Colonic mucosa (tissue), 4 donors: ENCODE data around the gene NELL2. TPM values are rescaled to one million over a fixed set of nuclear protein-coding genes. Genes with fewer than 3 reads are reported as not detected.
A peak's percentile ranks its signal among the peaks of the same experiment; 100 is the strongest.
"Not testable (repeated sequence)": the region's sequence is repeated elsewhere in the genome, so short reads cannot be mapped to it uniquely, and the experiment has no call there.

ENCODE experiments used
- DNase-seq: peaks from one replicate; pipeline ENCODE4 v3.0.0-alpha.2; 2020
- H3K27ac ChIP-seq: fragments of 200-600 bp; one replicate; pipeline ENCODE4 v1.8.0; 2021
- H3K27me3 ChIP-seq: fragments of 200-600 bp; one replicate; pipeline ENCODE4 v1.8.0; 2021
- H3K36me3 ChIP-seq: fragments of 200-600 bp; one replicate; pipeline ENCODE4 v1.8.0; 2021
- H3K4me1 ChIP-seq: fragments of 200-600 bp; one replicate; pipeline ENCODE4 v1.8.0; 2021; ENCODE audit warnings: mild to moderate bottlenecking
- H3K4me3 ChIP-seq: fragments of 200-600 bp; one replicate; pipeline ENCODE4 v1.8.0; 2021
- H3K9ac ChIP-seq, 2 donors: one replicate each; pipeline ENCODE4 v1.7.0; 2013; ENCODE audit warnings: control low read depth in 2 of 2, low read depth in 2 of 2, low read length in 2 of 2
- H3K9me3 ChIP-seq: fragments of 200-600 bp; one replicate; pipeline ENCODE4 v1.8.0; 2021
- intact Hi-C: fragments of 100-400 bp; cut with DNase I; formaldehyde crosslinking; loops from one replicate; pipeline ENCODE4 v1.14.1; 2022
- total RNA-seq, 2 donors: library from RNA; stranded (reverse); fragmentation: NEBNext Ultra II Directional in 1 of 2; extraction: Animal tissue kit (Norgen Biotek cat#: 25700) in 1 of 2; gene quantifications; one replicate each; pipeline ENCODE4 v1.2.1, GENCODE V29; 2021
- TF ChIP-seq, protein P1 (sequence below): fragments of 200-600 bp; IDR thresholded peaks from one replicate; pipeline ENCODE4 v1.8.0; 2022; ENCODE audit warnings: antibody characterized with exemption, mild to moderate bottlenecking
- donor health status: healthy.
- donor health status: DM: no; HTN: no; CAD: no.
- donor health status: DM: no; HTN: no; CAD: no.

The NELL2 gene
- total RNA-seq, result 1 to 10 TPM; 2.1 to 3.0 TPM

DNA sequence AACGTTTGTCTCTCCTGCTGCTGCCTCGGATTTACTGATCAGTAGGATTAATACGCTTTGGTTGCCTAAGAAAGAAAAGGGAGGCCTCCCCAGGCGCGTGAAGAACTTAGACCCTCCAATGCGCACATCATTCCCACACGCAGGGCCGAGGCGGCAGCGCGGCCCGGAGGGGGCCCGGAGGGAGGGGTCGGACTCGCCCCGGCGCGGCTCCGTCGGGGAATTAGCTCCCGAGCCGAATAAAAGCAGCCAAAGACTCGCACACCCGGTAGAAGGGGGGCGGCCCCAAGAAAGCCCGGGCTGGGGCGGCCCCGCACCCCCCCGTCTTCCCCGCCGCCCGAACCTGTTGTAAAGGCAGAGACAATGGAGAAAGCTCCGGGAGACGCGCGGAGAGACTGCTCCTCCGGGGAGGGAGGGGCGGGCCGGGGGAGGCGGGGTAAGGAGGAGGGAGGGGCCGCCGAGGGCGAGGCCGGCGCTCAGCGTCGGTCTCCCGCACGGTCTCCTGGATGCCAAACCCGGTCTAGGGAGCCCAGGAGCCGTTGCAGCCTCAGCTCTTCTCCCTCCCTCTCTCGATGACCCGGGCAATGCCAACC is at the start of gene NELL2:
Gene NELL2 (minus strand): TSS at position 362 of the 590 bp plus-strand sequence. CDS start 446 bp downstream, outside the sequence.
- no peaks in the 10 kb centered on the region for H3K9me3 ChIP-seq
- H3K9ac ChIP-seq, result no peak within 1 kb of the TSS
- intact Hi-C loops, result no loop called here
- H3K4me1 ChIP-seq, result peaks cover 5% of the 10 kb centered on the region
- DNase-seq, result peak; percentile 59
- no peak within 1 kb of the TSS for H3K27ac ChIP-seq
- peak within 1 kb of the TSS; percentile 46 for H3K4me3 ChIP-seq
- no peaks in the 10 kb centered on the region for H3K36me3 ChIP-seq
- peaks cover 12% of the 10 kb centered on the region for H3K27me3 ChIP-seq
- TF ChIP-seq, protein P1, sequence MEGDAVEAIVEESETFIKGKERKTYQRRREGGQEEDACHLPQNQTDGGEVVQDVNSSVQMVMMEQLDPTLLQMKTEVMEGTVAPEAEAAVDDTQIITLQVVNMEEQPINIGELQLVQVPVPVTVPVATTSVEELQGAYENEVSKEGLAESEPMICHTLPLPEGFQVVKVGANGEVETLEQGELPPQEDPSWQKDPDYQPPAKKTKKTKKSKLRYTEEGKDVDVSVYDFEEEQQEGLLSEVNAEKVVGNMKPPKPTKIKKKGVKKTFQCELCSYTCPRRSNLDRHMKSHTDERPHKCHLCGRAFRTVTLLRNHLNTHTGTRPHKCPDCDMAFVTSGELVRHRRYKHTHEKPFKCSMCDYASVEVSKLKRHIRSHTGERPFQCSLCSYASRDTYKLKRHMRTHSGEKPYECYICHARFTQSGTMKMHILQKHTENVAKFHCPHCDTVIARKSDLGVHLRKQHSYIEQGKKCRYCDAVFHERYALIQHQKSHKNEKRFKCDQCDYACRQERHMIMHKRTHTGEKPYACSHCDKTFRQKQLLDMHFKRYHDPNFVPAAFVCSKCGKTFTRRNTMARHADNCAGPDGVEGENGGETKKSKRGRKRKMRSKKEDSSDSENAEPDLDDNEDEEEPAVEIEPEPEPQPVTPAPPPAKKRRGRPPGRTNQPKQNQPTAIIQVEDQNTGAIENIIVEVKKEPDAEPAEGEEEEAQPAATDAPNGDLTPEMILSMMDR, result no peak

DNA sequence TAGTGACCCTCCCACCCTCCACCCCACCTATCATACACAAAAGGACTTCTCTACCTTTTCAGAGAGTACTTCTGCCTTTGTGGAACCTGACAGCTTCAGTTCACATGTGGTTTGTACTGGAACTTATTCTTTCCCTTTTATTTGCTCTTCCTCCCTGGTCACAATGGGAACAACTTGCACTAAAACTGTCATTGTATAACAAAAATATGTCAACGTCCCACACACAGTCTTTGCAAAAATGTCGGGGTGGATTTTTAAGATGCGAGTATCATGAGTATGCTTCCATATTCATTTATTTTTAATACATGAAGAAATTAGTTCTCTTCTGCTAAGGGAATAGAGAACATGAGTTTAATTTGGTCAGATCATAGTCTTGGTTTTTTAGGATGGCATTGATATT is 45.6 kb upstream of the NELL2 start:
- no peak overlapping the region for H3K27ac ChIP-seq
- TF ChIP-seq, protein P1, result no peak
- no peak overlapping the region for H3K4me3 ChIP-seq
- H3K9me3 ChIP-seq, result no peaks in the 10 kb centered on the region
- H3K36me3 ChIP-seq, result no peaks in the 10 kb centered on the region
- no peak overlapping the region for H3K9ac ChIP-seq
- intact Hi-C loops, result no loop called here
- H3K27me3 ChIP-seq, result no peaks in the 10 kb centered on the region
- DNase-seq, result no peak
- H3K4me1 ChIP-seq, result no peaks in the 10 kb centered on the region

DNA sequence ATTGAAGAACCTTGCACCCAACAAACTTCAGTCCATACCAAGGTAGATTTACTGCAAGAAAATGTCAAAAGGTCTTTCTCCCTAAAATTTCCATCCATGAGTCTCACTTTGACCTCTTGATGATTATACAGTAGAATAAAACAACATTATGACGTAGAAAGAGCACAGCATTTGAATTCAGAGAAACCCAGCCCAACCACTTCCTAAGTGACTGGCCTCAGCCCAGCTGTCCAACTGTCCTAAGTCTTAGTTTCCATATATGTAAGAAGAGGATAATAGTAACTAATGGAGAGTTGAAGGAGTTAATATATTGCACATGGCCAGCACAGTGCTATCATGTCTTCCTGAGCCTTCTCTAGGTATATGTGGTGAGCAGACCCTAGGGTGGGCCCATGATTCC is 41.0 kb upstream of the NELL2 start:
- Histone ChIP-seq H3K4me1 (no peaks in the 10 kb centered on the region), H3K27me3 (no peaks in the 10 kb centered on the region), H3K27ac (no peak overlapping the region), H3K9me3 (no peaks in the 10 kb centered on the region), H3K36me3 (no peaks in the 10 kb centered on the region), H3K9ac (no peak overlapping the region), H3K4me3 (no peak overlapping the region)
- TF ChIP-seq, protein P1, result no peak
- intact Hi-C loops, result no loop called here
- no peak for DNase-seq

DNA sequence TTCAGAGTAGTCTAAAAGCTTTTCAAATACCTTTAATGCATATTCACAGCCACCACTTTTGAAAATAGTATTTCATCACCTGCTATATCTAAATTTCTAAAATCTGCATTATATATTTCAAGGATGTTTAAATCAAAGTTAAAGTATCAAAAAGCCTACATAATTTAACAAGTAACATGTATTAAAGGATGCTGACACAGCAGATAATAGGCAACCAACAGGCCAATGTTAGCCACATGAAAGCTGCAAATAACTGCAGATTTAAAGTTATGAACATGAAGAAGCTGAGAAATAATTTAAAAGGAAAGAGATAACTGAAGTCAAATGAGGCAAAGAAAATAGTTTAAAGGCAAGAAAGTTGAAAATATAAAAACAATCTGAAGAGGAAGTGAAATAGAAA is 39.8 kb upstream of the NELL2 start:
- Histone ChIP-seq H3K36me3 (no peaks in the 10 kb centered on the region), H3K27ac (no peak overlapping the region), H3K4me1 (no peaks in the 10 kb centered on the region), H3K9me3 (no peaks in the 10 kb centered on the region), H3K4me3 (no peak overlapping the region), H3K9ac (no peak overlapping the region), H3K27me3 (no peaks in the 10 kb centered on the region)
- TF ChIP-seq, protein P1, result no peak
- DNase-seq, result no peak
- intact Hi-C loops, result no loop called here

DNA sequence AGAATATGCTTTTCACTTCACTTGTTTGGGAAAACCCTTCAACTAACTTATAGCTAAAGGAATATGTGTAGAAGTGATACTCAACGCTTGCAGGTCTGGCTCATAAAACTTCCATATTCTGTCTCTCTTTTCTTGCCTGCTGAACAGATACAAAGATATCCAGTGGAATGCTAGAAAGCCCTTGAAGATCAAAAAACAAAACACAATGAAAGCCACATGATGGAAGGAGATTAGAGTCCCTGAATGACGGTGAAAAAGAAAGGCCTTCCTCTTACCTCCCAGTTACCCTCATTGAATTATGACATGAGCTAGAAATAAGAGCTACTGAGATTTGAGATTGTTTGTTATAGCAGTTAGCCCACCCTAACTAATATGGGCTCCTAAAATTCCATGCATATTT is 28.2 kb upstream of the NELL2 start:
- Histone ChIP-seq H3K27ac (no peak overlapping the region), H3K9me3 (no peaks in the 10 kb centered on the region), H3K36me3 (no peaks in the 10 kb centered on the region), H3K27me3 (no peaks in the 10 kb centered on the region), H3K9ac (no peak overlapping the region), H3K4me3 (no peak overlapping the region), H3K4me1 (no peaks in the 10 kb centered on the region)
- TF ChIP-seq, protein P1, result no peak
- intact Hi-C loops, result no loop called here
- DNase-seq, result no peak

DNA sequence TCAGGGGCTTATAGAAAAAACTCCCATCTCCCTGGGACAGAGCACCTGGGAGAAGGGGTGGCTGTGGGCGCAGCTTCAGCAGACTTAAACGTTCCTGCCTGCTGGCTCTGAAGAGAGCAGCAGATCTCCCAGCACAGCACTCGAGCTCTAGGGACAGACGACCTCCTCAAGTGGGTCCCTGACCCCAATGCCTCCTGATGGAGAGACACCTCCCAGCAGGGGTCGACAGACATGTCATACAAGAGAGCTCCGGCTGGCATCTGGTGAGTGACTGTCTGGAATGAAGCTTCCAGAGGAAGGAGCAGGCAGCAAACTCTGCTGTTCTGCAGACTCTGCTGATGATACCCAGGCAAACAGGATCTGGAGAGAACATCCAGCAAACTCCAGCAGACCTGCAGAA is 22.0 kb upstream of the NELL2 start:
- H3K4me3 ChIP-seq, H3K9me3 ChIP-seq, H3K27me3 ChIP-seq, intact Hi-C loops, H3K36me3 ChIP-seq, H3K4me1 ChIP-seq, DNase-seq, H3K27ac ChIP-seq, H3K9ac ChIP-seq: not testable (repeated sequence)
